Left hindlimb (tissue), 1 donor: ENCODE measurements around the gene SFRP5.

Source experiments
- DNase-seq: peaks from one replicate; pipeline ENCODE4 v3.0.0-alpha.2; 2018

Gene SFRP5

GRCh38 chr10:97734021-97734420 lies 37.8 kb downstream of the SFRP5 start:
- no peak for DNase-seq

GRCh38 chr10:97733256-97733655 lies 38.5 kb downstream of the SFRP5 start:
- no peak for DNase-seq

- no peak for DNase-seq
Measured at GRCh38 chr10:97732052-97732359, 39.8 kb downstream of the SFRP5 start.

GRCh38 chr10:97731346-97732051 lies 40.3 kb downstream of the SFRP5 start:
- peak; percentile 71 for DNase-seq

GRCh38 chr10:97729014-97729413 lies 42.8 kb downstream of the SFRP5 start:
- no peak for DNase-seq

GRCh38 chr10:97726636-97727178 lies 45.1 kb downstream of the SFRP5 start:
- peak; percentile 55 for DNase-seq

- no peak for DNase-seq
Measured at GRCh38 chr10:97724341-97724941, 47.4 kb downstream of the SFRP5 start.

- no peak for DNase-seq
Measured at GRCh38 chr10:97723001-97723400, 48.8 kb downstream of the SFRP5 start.

- no peak for DNase-seq
Measured at GRCh38 chr10:97721871-97722780, 49.7 kb downstream of the SFRP5 start.

GRCh38 chr10:97719602-97720001 lies 52.2 kb downstream of the SFRP5 start:
- no peak for DNase-seq

GRCh38 chr10:97718659-97719142 lies 53.1 kb downstream of the SFRP5 start:
- no peak for DNase-seq

GRCh38 chr10:97718178-97718577 lies 53.6 kb downstream of the SFRP5 start:
- DNase-seq: no peak

GRCh38 chr10:97717627-97718026 lies 54.2 kb downstream of the SFRP5 start:
- no peak for DNase-seq
